Left ventricle myocardium inferior (tissue), 1 donor: ENCODE results near the gene CYB561D1. TPM values are rescaled to one million over a fixed set of nuclear protein-coding genes. Genes with fewer than 3 reads are reported as not detected.

ENCODE experiments used
- DNase-seq: peaks from one replicate; pipeline ENCODE4 v3.0.0-alpha.2; 2020
- H3K27ac ChIP-seq: fragments of 200-600 bp; replicated peaks from 2 replicates; pipeline ENCODE4 v1.8.0; 2021
- H3K27me3 ChIP-seq: fragments of 200-600 bp; 2 replicates; pipeline ENCODE4 v1.8.0; 2021; ENCODE audit warnings: low read depth
- H3K36me3 ChIP-seq: fragments of 200-600 bp; 2 replicates; pipeline ENCODE4 v1.8.0; 2021
- H3K4me1 ChIP-seq: fragments of 200-600 bp; 2 replicates; pipeline ENCODE4 v1.8.0; 2021
- H3K4me3 ChIP-seq: fragments of 200-600 bp; 2 replicates; pipeline ENCODE4 v1.8.0; 2021; ENCODE audit warnings: mild to moderate bottlenecking, moderate library complexity
- H3K9me3 ChIP-seq: fragments of 200-600 bp; replicated peaks from 2 replicates; pipeline ENCODE4 v1.8.0; 2021
- CTCF ChIP-seq: fragments of 200-600 bp; IDR thresholded peaks from 2 replicates; pipeline ENCODE4 v1.8.0; 2021; ENCODE audit warnings: antibody characterized with exemption, mild to moderate bottlenecking, borderline replicate concordance
- intact Hi-C: fragments of 100-400 bp; cut with micrococcal nuclease; formaldehyde crosslinking; loops from one replicate; pipeline ENCODE4 v1.11.0; 2022
- total RNA-seq: library from RNA; stranded (reverse); fragmentation: NEBNext Ultra II Directional; extraction: Animal tissue kit (Norgen Biotek cat#: 25700); gene quantifications from one replicate; pipeline ENCODE4 v1.2.1, GENCODE V29; 2021
- donor health status: DM: no; HTN: yes; CAD: no; lungs with severe emphysema.

The CYB561D1 gene
- total RNA-seq, 1 donor from 2014 or later = 4.6 TPM

GRCh38 chr1:109476825-109477224, 17.1 kb upstream of the CYB561D1 start:
- Histone ChIP-seq H3K4me3 (no peak overlapping the region), H3K27me3 (peaks cover 12% of the 10 kb centered on the region), H3K9me3 (no peaks in the 10 kb centered on the region), H3K36me3 (peaks cover 18% of the 10 kb centered on the region), H3K27ac (no peak overlapping the region), H3K4me1 (peaks cover 28% of the 10 kb centered on the region)
- DNase-seq = no peak
- intact Hi-C loops = no loop called here
- TF ChIP-seq CTCF = no peak

GRCh38 chr1:109477821-109478220, 16.1 kb upstream of the CYB561D1 start:
- no peak for DNase-seq
- Histone ChIP-seq H3K27me3 (peaks cover 8% of the 10 kb centered on the region), H3K27ac (no peak overlapping the region), H3K36me3 (peaks cover 18% of the 10 kb centered on the region), H3K4me3 (no peak overlapping the region), H3K9me3 (no peaks in the 10 kb centered on the region), H3K4me1 (peaks cover 23% of the 10 kb centered on the region)
- no peak for TF ChIP-seq CTCF
- intact Hi-C loops = no loop called here

GRCh38 chr1:109478806-109479205, 15.1 kb upstream of the CYB561D1 start:
- intact Hi-C loops = no loop called here
- Histone ChIP-seq H3K4me1 (peaks cover 21% of the 10 kb centered on the region), H3K9me3 (no peaks in the 10 kb centered on the region), H3K4me3 (no peak overlapping the region), H3K36me3 (peaks cover 18% of the 10 kb centered on the region), H3K27ac (no peak overlapping the region), H3K27me3 (peaks cover 8% of the 10 kb centered on the region)
- no peak for DNase-seq
- TF ChIP-seq CTCF = no peak

- Histone ChIP-seq H3K4me3 (no peak overlapping the region), H3K9me3 (no peaks in the 10 kb centered on the region), H3K4me1 (peaks cover 21% of the 10 kb centered on the region), H3K27ac (no peak overlapping the region), H3K27me3 (peaks cover 8% of the 10 kb centered on the region), H3K36me3 (peaks cover 18% of the 10 kb centered on the region)
- DNase-seq = no peak
- TF ChIP-seq CTCF = no peak
- intact Hi-C loops = no loop called here
Measured at GRCh38 chr1:109479311-109479710, 14.6 kb upstream of the CYB561D1 start.

GRCh38 chr1:109479901-109480300, 14.0 kb upstream of the CYB561D1 start:
- Histone ChIP-seq H3K36me3 (peaks cover 18% of the 10 kb centered on the region), H3K27ac (no peak overlapping the region), H3K4me3 (no peak overlapping the region), H3K4me1 (peaks cover 21% of the 10 kb centered on the region), H3K9me3 (no peaks in the 10 kb centered on the region), H3K27me3 (peaks cover 8% of the 10 kb centered on the region)
- DNase-seq = no peak
- intact Hi-C loops = no loop called here
- no peak for TF ChIP-seq CTCF

- Histone ChIP-seq H3K36me3 (peaks cover 14% of the 10 kb centered on the region), H3K27ac (no peak overlapping the region), H3K4me3 (no peak overlapping the region), H3K27me3 (peaks cover 8% of the 10 kb centered on the region), H3K4me1 (peaks cover 23% of the 10 kb centered on the region), H3K9me3 (no peaks in the 10 kb centered on the region)
- intact Hi-C loops = no loop called here
- TF ChIP-seq CTCF = no peak
- DNase-seq = no peak
Measured at GRCh38 chr1:109481646-109482045, 12.2 kb upstream of the CYB561D1 start.
